Measurements from ENCODE around the gene VGLL4. TPM values are rescaled to one million over a fixed set of nuclear protein-coding genes. Genes with fewer than 3 reads are reported as not detected.
A peak's percentile ranks its signal among the peaks of the same experiment; 100 is the strongest.
"Not testable (repeated sequence)": the region's sequence is repeated elsewhere in the genome, so short reads cannot be mapped to it uniquely, and the experiment has no call there.

VGLL4 gene
- total RNA-seq, result 10 to 100 TPM; 57.7 to 63.7 TPM

DNA sequence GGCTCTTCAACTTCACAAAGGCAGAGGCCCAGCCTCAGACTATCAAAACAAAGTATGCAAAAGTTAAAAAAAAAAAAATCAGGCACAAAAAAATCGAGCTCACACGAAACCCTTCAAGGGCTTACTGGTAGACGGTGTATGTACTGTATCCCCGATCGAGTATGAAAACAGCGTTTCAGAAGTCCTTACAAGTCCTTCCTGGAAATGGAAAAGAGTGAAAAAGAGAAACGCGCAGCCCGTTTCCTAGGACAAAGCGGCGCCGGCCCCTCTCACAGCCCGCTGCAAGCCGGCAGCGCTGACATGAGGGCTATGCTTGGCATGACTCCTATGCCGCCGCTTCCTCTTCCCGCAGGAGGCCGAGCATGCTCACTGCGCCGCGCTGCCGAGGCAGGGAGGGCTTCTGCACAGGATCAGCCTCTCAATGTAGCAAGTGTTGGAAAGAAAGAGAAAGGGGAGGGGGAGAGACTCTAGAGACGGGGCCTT, at the start of gene VGLL4:
TSS of gene VGLL4 (minus strand) at position 311 of the 483 bp plus-strand sequence. CDS start 397 bp downstream, outside the sequence.
- no peaks in the 10 kb centered on the region for H3K9me3 ChIP-seq
- TF ChIP-seq, protein P1, sequence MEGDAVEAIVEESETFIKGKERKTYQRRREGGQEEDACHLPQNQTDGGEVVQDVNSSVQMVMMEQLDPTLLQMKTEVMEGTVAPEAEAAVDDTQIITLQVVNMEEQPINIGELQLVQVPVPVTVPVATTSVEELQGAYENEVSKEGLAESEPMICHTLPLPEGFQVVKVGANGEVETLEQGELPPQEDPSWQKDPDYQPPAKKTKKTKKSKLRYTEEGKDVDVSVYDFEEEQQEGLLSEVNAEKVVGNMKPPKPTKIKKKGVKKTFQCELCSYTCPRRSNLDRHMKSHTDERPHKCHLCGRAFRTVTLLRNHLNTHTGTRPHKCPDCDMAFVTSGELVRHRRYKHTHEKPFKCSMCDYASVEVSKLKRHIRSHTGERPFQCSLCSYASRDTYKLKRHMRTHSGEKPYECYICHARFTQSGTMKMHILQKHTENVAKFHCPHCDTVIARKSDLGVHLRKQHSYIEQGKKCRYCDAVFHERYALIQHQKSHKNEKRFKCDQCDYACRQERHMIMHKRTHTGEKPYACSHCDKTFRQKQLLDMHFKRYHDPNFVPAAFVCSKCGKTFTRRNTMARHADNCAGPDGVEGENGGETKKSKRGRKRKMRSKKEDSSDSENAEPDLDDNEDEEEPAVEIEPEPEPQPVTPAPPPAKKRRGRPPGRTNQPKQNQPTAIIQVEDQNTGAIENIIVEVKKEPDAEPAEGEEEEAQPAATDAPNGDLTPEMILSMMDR (IDR thresholded peaks at IDR 0.05), result no peak
- peaks cover 7% of the 10 kb centered on the region for H3K4me1 ChIP-seq
- H3K4me3 ChIP-seq, result peak within 1 kb of the TSS; percentile 57
- DNase-seq, result peak; percentile 92
- H3K27me3 ChIP-seq, result no peaks in the 10 kb centered on the region
- intact Hi-C loops (cut with DNase I), result no loop called here
- no peaks in the 10 kb centered on the region for H3K36me3 ChIP-seq
- H3K27ac ChIP-seq, result peak within 1 kb of the TSS; percentile 93
- H3K9ac ChIP-seq (ENCODE audit: low read depth in 2 of 2, low read length in 2 of 2), result peak within 1 kb of the TSS; percentile 84 to 97

DNA sequence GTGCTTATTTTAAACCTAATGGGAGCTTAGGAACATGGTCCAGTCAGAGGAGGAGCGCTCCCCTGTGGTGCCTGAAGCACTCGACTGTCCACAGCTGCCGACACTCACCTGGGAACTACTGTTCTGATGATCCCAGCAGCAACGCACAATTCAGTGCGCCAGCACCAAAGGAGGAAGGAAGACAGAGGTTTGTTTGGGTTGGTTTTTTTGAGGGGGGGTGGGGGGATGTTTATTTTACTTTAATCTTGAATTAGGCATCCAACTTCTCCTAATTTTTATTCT, 48.8 kb upstream of the VGLL4 start:
- TF ChIP-seq, protein P1 (IDR thresholded peaks at IDR 0.05), result no peak
- Histone ChIP-seq H3K36me3 (no peaks in the 10 kb centered on the region), H3K27ac (no peak overlapping the region), H3K9me3 (no peaks in the 10 kb centered on the region), H3K4me3 (no peak overlapping the region), H3K27me3 (no peaks in the 10 kb centered on the region), H3K4me1 (no peaks in the 10 kb centered on the region), H3K9ac (ENCODE audit: low read depth in 2 of 2, low read length in 2 of 2) (no peak overlapping the region)
- intact Hi-C loops (cut with DNase I), result no loop called here
- no peak for DNase-seq

- no peaks in the 10 kb centered on the region for H3K27me3 ChIP-seq
- intact Hi-C loops (cut with DNase I), result no loop called here
- no peak overlapping the region for H3K27ac ChIP-seq
- H3K4me1 ChIP-seq, result no peaks in the 10 kb centered on the region
- DNase-seq, result no peak
- no peak overlapping the region for H3K9ac ChIP-seq (ENCODE audit: low read depth in 2 of 2, low read length in 2 of 2)
- no peaks in the 10 kb centered on the region for H3K9me3 ChIP-seq
- TF ChIP-seq, protein P1 (IDR thresholded peaks at IDR 0.05), result no peak
- H3K36me3 ChIP-seq, result no peaks in the 10 kb centered on the region
- H3K4me3 ChIP-seq, result no peak overlapping the region
Measured at GRCh38 chr3:11691767-11692531, 48.2 kb upstream of the VGLL4 start.

GRCh38 chr3:11690863-11691766, 47.4 kb upstream of the VGLL4 start:
- intact Hi-C loops (cut with DNase I), result no loop called here
- no peaks in the 10 kb centered on the region for H3K36me3 ChIP-seq
- H3K4me3 ChIP-seq, result no peak overlapping the region
- no peak overlapping the region for H3K9ac ChIP-seq (ENCODE audit: low read depth in 2 of 2, low read length in 2 of 2)
- TF ChIP-seq, protein P1 (IDR thresholded peaks at IDR 0.05), result no peak
- no peaks in the 10 kb centered on the region for H3K4me1 ChIP-seq
- no peaks in the 10 kb centered on the region for H3K9me3 ChIP-seq
- no peaks in the 10 kb centered on the region for H3K27me3 ChIP-seq
- no peak overlapping the region for H3K27ac ChIP-seq
- no peak for DNase-seq

DNA sequence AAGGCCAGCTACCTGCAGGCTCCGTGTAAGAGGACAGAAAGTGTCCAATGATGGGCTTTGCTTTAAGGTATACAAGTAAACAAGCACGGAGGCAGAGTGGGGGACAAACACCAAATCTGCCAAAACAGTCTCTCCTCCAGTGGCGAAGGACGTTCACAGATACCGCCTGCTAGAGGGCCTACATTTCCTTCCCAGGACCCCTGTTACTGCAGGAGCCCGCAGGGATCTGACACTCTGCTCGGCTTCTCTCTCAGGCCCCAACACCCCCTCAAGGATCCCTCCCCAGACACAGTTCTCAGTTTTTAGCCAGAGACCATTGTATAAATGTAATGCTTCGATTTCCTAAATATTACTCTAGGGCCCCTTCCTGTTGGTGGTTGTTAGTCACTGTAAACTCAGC, 46.0 kb upstream of the VGLL4 start:
- Histone ChIP-seq H3K36me3 (no peaks in the 10 kb centered on the region), H3K9ac (ENCODE audit: low read depth in 2 of 2, low read length in 2 of 2) (no peak overlapping the region), H3K4me1 (no peaks in the 10 kb centered on the region), H3K4me3 (no peak overlapping the region), H3K9me3 (no peaks in the 10 kb centered on the region), H3K27me3 (no peaks in the 10 kb centered on the region), H3K27ac (no peak overlapping the region)
- TF ChIP-seq, protein P1 (IDR thresholded peaks at IDR 0.05), result no peak
- intact Hi-C loops (cut with DNase I), result no loop called here
- DNase-seq, result no peak

GRCh38 chr3:11684980-11685379, 41.3 kb upstream of the VGLL4 start:
- DNase-seq; intact Hi-C loops (cut with DNase I); H3K9ac ChIP-seq (ENCODE audit: low read depth in 2 of 2, low read length in 2 of 2); H3K36me3 ChIP-seq; H3K27ac ChIP-seq; H3K27me3 ChIP-seq; H3K4me3 ChIP-seq; H3K4me1 ChIP-seq; H3K9me3 ChIP-seq: not testable (repeated sequence)
